Measurements from ENCODE around the gene CYTH1.

The CYTH1 gene

DNA sequence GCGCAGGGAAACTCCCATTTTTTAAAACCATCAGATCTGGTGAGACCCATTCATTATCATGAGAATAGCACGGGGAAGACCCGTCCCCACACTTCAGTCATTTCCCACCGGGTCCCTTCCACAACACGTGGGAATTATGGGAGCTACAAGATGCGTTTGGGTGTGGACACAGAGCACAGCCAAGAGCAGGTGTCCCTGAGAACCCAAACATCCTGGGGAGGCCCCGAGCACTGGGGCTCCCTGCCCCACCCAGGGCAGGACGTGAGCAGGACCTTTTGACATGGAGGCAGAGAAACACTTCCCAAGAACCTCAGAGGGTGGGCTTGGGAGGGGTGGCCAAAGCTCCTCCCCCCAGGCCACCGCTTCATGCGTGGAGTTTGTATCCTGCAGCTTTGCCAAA is 115.0 kb downstream of the CYTH1 start:
- no peak for TF ChIP-seq JUND (IDR thresholded peaks at IDR 0.05; ENCODE audit: low read depth)
- in situ Hi-C loops (cut with HindIII; ENCODE audit: low pct_unique_long_range_greater_than_20kb, low sequenced_read_pairs): no loop called here
- DNase-seq (ENCODE audit: low read depth in 1 of 2, low spot score in 1 of 2): no peak

DNA sequence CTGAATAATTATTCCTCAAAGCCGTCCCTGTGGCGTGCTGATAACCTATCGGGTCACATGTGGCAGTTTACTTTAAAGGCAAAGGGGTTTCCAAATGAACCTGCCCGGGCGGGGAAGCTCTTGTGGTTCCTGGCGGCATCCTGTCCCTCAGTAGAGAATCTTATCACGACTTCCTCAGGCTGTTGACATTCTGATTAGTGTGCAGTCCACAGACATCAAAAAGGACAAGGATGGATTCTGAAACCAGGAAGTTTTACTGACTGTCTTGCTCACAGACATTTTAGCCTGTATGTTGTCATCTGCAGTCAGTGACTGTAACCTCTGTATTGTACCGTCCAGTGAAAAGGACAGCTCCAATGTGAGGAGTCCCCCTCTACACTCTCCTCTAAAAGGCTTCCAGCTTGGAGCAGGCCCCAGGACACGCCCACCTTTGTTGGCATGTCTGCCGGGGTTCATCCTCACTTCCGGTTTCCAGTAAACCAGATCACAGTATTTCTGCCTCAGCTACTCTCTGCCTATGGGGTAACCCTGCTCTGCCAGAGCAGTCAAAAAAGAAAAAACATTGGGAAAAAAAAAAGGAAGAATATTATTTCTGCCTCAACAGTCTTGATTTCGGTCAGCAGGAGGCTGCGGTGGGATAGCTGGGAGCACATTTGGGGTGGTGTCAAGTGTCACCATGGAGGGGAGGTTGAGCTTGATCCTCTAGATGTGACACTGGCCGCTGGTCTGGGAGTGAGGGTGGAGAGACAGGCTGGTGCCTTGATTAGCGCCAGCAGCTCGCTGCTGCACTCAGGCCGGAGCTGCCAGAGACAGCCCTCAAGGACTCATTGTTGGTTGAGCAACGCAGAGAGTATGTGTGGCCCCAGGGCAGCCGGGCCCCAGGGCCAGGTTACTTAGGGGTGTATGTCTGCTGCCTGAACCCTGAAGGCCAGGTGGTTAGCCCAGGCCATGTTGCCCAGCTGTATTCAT is 115.8 kb downstream of the CYTH1 start:
- no peak for TF ChIP-seq JUND (IDR thresholded peaks at IDR 0.05; ENCODE audit: low read depth)
- no peak for DNase-seq (ENCODE audit: low read depth in 1 of 2, low spot score in 1 of 2)
- in situ Hi-C loops (cut with HindIII; ENCODE audit: low pct_unique_long_range_greater_than_20kb, low sequenced_read_pairs): no loop called here

DNA sequence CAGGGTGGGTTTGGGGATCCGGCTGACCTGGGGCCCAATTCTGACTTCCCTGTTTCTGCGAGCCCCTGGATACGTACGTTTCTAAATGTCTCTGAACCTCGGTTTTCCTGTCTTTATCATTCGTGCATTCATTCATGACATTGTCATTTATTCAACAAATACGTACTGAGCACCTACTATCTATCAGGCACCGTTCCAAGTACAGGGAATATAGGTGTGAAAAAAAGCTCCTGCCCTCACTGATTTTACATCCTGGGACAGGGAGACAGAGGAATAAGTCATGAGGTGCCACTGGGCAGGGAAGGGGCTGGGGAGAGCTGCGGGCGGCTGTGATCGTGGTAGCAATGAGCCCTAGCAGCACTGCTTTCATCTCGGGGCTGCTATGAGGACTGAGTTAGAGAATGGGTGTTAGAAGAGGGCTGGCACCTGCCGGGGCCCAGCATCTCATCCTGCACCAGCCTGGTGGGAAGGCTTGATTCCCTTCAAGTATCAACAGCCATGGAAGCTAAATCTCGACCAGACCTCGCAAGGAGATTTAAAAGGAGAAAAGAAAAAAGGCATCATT is 116.6 kb downstream of the CYTH1 start:
- no peak for TF ChIP-seq JUND (IDR thresholded peaks at IDR 0.05; ENCODE audit: low read depth)
- in situ Hi-C loops (cut with HindIII; ENCODE audit: low pct_unique_long_range_greater_than_20kb, low sequenced_read_pairs): no loop called here
- DNase-seq (ENCODE audit: low read depth in 1 of 2, low spot score in 1 of 2): no peak

DNA sequence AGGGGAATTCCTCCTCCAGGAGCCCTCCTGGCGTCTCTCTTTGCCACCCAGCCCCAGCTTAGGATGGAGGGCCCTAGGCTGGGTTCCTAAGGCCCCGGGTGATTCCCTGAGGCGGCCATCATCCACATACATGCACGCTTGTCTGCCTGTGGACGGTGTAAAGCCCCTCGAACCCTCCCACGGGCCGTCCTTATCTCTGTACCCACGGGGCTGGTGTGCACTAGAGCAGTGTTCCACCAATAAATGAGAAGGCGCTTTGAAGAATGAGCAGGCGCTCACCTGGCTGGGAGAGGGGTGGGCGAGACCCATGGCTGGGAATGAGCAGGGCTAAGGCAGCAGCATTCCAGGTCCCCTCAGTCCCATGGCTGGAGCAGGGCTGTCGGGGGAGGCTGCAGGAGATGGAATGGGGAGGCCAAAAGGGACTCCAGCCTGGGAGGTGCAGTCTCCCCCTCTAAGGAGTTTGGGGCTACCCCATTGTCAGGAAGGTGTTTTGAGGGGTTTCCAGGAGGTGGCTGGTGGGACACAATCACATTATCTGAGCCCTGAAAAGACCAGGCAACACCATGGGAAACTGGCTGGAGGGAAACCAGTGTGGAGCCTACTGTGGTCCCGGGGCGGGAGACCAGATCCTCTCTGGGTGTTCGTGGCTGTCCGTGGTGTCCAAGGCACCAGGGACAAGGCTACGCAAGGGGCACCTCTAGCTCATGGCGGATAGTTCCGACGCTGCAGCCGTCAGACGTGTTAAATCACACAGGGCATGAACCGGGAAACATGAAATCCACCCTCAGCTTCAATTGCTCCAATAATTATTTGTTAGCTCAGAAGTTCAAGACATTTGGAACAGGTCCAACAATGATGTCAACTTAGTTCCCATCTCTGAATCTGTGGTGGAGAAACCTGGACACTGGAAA is 117.3 kb downstream of the CYTH1 start:
- DNase-seq (ENCODE audit: low read depth in 1 of 2, low spot score in 1 of 2): peak in 1 of 2 experiments; percentile 45
- no peak for TF ChIP-seq JUND (IDR thresholded peaks at IDR 0.05; ENCODE audit: low read depth)
- in situ Hi-C loops (cut with HindIII; ENCODE audit: low pct_unique_long_range_greater_than_20kb, low sequenced_read_pairs): no loop called here

DNA sequence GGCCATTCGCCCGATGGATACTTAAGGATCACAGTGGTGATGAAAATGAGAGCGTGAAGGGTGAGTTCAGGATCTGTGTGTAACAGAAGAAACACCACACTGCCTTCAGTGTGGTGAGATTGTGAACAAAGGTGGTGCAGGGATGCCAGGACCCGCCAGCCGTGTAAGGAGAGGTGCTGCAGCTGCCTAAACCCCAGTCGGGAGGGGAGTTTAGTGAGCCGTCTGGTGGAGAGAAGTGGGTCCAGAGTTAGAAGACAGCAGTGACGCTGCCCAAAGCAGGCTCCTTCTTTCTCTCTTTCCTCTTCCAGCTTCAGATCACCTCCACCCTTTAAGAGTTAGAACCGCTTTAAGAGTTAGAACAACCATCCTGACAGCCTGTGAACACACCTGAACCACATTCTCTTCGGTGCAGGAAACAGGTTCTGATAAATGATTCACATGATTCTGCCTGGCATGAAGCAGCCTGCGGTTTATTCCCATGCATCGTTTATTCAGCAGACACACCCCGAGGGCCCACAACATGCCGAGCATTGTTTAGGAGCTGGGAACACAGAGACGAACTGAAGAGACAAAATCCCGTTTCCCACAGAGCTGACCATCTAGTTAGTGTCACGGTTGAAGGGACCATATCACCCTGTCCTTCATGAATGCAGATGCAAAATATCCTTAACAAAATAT is 120.8 kb downstream of the CYTH1 start:
- TF ChIP-seq JUND (IDR thresholded peaks at IDR 0.05; ENCODE audit: low read depth): no peak
- in situ Hi-C loops (cut with HindIII; ENCODE audit: low pct_unique_long_range_greater_than_20kb, low sequenced_read_pairs): no loop called here
- peak; percentile 39 to 92 for DNase-seq (ENCODE audit: low read depth in 1 of 2, low spot score in 1 of 2)

DNA sequence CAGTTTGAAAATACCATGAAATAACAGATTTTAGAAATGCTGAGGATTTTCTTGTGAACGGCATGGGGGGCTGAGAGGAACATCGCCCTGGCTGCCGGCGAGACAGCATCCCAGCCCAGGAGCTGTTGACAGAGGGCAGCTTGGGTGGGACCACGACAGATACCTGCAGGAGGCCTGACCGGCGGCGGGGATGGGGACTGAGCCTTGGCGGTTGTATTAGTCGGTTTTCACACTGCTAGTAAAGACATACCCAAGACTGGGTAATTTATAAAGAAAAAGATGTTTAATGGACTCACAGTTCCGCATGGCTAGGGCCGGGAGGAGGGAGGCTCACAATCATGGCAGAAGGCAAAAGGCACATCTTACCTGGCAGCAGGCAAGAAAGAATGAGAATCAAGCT is 122.5 kb downstream of the CYTH1 start:
- in situ Hi-C loops (cut with HindIII; ENCODE audit: low pct_unique_long_range_greater_than_20kb, low sequenced_read_pairs): no loop called here
- TF ChIP-seq JUND (IDR thresholded peaks at IDR 0.05; ENCODE audit: low read depth): no peak
- no peak for DNase-seq (ENCODE audit: low read depth in 1 of 2, low spot score in 1 of 2)

DNA sequence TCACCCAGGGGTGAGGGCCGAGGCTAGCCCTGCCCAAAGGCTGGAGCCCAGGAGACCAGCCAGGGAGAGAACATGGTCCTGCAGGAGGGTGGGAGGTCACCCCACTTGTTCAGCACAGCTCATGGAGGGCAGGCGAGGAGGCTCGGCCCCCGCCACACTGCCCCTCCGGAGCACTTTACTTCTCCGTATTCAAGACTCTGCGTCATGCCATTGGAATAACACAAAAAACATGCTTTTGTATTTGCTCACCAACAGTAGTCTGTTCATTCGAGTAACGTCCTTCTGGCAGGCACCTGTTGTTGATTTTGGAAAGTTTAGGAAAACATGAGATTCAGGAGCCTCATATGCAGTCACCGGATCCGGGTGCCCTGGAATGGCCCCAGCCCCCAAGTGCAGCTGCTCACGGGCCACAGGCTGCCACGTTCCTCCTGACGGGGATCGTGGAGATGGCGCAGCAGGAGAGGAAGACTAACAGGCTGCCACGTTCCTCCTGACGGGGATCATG is 123.7 kb downstream of the CYTH1 start:
- TF ChIP-seq JUND (IDR thresholded peaks at IDR 0.05; ENCODE audit: low read depth): no peak
- in situ Hi-C loops (cut with HindIII; ENCODE audit: low pct_unique_long_range_greater_than_20kb, low sequenced_read_pairs): no loop called here
- no peak for DNase-seq (ENCODE audit: low read depth in 1 of 2, low spot score in 1 of 2)

DNA sequence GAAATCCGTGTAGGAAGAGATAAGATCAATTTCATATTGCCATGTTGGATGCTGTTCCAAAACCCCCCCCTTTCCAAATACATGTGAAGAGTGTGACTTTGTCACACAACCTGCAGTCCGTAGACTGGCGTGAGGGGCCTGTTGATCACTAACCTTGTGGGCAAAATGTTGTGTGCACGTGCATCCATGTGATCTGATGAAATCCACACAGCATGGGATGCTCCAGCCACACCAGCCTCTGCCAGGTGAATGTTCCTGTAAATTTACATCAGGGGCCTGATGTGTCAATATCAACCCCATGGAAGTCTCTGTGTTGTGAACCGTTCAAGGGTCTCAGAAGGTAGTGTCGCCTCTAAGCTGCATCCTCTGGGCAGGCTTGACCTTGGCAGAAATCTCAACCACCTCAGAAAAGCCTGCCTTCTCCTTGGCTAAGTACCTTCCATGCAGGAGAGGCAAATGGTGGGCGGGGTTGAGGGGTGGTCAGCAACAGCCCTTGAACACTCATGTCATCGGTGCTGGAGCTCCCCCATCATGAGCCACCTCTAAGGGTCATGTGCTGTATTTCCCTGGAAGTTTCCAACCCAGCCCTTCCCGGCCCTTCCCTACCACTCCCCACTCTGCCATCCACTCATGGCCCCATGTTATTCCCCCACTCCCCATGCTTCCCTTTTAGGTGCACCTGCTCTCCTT is 126.7 kb downstream of the CYTH1 start:
- no peak for DNase-seq (ENCODE audit: low read depth in 1 of 2, low spot score in 1 of 2)

DNA sequence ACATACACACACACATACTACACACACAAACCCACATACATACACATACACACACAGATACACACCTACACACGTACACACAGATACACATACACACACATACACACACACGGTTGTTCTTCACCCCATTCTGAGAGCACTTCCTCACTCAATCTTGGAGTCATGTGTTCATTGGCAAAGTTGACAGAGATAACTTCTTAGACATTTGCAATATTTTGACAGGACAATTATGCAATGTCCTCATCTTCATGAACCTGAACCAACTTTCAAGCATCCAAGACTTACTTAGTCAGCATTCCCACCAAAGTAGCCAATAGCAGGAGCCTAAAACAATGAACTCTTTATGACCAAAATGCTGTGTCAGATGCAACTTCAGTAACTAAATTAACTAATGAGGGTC is 127.7 kb downstream of the CYTH1 start:
- TF ChIP-seq JUND (IDR thresholded peaks at IDR 0.05; ENCODE audit: low read depth): no peak
- in situ Hi-C loops (cut with HindIII; ENCODE audit: low pct_unique_long_range_greater_than_20kb, low sequenced_read_pairs): no loop called here
- no peak for DNase-seq (ENCODE audit: low read depth in 1 of 2, low spot score in 1 of 2)

More for the DNA sequence above, 126.7 kb downstream of the CYTH1 start:
- in situ Hi-C loops (cut with HindIII; ENCODE audit: low pct_unique_long_range_greater_than_20kb, low sequenced_read_pairs): no loop called here
- TF ChIP-seq JUND (IDR thresholded peaks at IDR 0.05; ENCODE audit: low read depth): no peak

DNA sequence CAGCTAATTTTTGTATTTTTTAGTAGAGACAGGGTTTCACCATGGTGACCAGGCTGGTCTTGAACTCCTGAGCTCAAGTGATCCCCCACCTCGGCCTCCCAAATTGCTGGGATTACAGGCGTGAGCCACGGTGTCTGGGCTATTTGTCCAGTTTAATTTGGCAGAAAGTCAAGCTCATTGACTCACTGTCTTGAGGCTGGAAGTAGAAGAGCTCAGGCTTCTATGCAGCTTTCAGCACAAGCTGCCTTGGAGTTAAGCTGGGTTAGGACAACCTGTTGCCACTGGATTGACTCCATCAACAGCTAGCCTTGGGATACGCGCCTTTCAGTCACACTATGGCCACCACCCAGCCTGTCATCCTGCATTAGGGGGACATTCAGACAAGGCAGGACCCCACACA is 128.7 kb downstream of the CYTH1 start:
- in situ Hi-C loops (cut with HindIII; ENCODE audit: low pct_unique_long_range_greater_than_20kb, low sequenced_read_pairs): no loop called here
- no peak for TF ChIP-seq JUND (IDR thresholded peaks at IDR 0.05; ENCODE audit: low read depth)

DNA sequence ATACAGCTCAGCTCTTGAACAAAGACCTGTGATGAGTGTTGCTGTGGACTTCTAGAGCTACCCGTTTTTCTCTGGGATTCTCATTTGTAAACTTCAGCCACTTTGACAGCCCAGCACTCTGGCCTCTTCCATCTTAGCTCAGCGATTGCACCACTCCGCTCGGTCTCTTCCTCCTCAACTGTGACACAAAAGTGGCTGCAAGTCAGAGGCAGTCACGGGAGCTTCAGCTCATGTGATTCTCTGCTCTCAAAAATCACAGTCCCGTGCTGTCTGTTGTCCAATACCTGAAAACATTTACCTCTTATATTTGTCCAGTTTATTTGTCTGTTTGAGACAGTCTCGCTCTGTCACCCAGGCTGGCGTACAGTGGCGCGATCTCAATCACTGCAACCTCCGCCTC is 129.2 kb downstream of the CYTH1 start:
- TF ChIP-seq JUND (IDR thresholded peaks at IDR 0.05; ENCODE audit: low read depth): no peak
- DNase-seq (ENCODE audit: low read depth in 1 of 2, low spot score in 1 of 2): no peak
- in situ Hi-C loops (cut with HindIII; ENCODE audit: low pct_unique_long_range_greater_than_20kb, low sequenced_read_pairs): no loop called here

More for the DNA sequence above, 128.7 kb downstream of the CYTH1 start:
- DNase-seq (ENCODE audit: low read depth in 1 of 2, low spot score in 1 of 2): peak in 1 of 2 experiments; percentile 59

Measured in T47D (cell line).